GM21360 (cell line): ENCODE data around the gene CXCR3.
"Not testable (repeated sequence)": the region's sequence is repeated elsewhere in the genome, so short reads cannot be mapped to it uniquely, and the experiment has no call there.

Experiments used
- ATAC-seq: cut with Tn5 transposase; IDR thresholded peaks from one replicate; pipeline ENCODE4 v1.9.1; 2021; ENCODE audit warnings: mild to moderate bottlenecking, moderate library complexity; ENCODE audit not compliant: unreplicated experiment

Gene CXCR3

DNA sequence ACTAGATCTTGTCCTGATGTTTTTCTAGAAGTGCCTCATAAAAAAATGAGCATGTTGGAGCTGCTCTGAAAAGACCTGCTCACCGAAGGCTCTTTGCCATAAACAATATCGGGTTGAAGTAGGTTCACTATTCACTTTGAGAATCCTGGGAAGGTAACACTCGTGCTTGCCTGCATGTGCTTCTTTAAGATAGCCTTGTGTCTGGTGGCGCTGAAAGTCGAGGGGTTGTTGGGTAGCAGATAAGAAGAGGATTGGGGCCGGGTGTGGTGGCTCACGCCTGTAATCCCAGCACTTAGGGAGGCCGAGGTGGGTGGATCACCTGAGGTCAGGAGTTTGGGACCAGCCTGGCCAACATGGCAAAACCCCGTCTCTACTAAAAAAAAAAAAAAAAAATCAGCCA, 6.6 kb downstream of the CXCR3 start:
- not testable (repeated sequence) for ATAC-seq

DNA sequence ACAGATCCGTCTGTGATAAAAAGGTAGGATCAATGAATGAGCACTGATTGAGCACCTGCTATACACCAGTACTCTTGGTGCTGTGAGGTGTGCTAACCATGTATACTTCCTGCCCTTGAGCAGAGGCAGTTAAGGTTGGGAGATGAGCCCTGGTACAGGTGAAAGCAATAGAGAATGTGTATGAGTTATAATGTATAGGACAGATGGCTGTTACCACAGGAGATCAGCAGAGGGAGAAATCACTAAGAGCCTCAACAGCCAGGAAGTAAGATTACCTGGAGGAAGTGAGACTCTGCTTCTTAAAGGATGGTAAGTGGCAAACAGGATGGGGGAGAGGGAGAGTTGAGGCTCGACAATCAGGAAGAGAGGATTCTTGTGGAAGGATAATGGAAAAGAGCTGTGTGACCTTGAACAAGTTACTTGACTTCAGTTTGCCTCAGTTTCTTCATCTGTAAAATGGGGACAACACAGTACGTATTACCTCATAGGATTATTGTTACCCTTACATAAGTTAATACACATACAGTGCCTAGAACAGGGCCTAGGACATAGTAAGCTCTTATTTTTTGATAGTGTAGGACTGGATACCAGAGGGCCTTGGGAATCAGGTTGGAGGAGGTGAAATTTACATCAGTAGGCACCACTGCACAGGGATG, 9.1 kb downstream of the CXCR3 start:
- ATAC-seq = no peak

DNA sequence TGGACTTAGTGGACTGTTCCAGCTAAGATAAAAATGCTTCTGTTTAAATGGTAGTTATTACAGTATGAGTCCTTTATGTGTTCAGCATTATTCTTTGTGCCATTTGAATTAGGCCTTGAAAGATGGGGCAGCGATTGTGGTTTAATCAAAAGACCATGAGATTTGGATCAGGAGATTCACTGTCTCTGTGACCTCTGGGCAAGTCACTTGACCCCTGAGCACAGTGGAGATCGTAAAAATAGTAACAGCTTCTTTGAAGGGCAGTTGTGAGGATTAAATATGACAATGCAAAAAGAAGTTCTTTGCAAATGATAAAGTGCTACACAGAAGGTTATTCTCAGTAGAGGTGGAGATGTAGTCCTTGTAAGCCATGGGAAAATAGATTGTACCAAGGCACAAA, 10.8 kb downstream of the CXCR3 start:
- no peak for ATAC-seq

DNA sequence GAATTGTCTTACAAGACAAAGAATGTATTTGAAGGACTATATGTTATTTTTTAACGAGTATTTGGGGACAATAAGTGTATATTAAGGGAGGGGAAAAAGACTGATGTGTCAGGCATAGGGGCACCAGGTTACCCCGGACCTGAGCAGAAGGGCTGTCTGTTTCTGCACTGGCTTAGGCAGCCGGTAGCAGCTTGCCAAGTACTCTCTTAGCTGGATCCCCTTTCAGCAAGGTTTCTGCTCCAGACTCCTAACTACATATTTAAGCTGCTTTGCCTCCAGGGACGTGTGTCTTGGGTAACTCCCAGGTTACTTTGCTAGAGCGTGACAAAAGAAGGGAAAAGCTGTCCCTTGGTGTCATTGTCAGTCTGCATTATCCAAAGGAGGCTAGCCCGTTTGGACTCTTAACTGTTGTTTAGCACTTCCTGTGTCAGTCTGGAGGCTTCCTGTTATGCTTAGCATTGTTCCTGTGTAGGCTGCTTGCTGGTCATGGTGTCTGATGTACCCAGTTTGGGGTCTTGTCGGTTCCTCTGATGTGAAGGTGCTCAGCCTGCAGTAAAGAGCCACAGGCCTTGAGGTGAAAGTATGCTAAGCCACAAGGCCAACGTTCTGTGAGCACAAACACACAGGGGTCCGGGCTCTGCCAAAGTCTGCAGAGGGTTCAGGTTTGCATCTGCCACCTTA, 11.6 kb downstream of the CXCR3 start:
- ATAC-seq = no peak

DNA sequence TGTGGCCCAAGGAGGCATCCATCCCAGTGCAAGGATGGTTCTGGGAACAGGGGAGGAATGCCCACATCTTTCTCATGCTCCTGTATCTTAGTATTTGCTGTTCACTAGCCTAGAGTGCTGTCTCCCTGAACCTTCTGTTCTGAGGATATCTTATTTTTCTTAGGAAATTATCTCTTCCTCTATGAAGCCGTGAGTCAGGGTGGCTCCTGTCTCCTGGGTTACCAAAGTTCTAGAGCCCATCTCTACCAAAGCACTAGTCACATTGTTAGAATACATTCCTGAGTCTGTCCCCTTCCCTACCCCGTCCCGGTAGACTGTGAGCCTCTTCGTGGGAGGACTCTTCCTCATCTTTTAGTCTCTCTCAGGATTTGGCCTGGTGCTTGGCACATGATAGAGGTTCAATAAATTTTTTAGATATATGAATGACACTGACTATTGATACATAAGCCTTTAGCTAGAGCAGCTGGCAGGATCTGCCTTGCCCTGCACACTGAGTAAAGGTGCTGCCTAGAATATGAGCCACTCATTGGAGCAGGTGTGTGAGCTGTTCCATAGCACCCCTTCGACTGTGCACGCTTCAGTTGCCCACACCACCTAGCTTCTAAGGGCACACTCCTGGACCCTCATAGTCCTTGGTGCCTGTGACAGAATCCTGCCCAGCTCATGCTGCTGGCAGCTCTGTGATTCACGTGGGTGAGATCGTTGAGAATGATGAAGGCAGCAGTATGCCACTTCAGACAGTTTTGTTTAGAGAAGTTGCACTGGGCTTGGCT, 13.3 kb downstream of the CXCR3 start:
- ATAC-seq = no peak

DNA sequence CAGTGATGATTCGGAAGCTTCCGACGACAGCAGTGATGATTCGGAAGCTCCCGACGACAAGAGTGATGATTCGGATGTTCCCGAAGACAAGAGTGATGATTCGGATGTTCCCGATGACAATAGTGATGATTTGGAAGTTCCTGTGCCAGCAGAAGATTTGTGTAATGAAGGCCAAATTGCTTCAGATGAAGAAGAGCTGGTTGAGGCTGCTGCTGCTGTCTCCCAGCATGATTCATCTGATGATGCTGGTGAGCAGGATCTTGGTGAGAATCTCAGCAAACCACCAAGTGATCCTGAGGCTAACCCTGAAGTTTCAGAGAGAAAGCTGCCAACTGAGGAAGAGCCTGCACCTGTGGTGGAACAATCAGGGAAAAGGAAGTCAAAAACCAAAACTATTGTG, 14.2 kb downstream of the CXCR3 start:
- no peak for ATAC-seq

DNA sequence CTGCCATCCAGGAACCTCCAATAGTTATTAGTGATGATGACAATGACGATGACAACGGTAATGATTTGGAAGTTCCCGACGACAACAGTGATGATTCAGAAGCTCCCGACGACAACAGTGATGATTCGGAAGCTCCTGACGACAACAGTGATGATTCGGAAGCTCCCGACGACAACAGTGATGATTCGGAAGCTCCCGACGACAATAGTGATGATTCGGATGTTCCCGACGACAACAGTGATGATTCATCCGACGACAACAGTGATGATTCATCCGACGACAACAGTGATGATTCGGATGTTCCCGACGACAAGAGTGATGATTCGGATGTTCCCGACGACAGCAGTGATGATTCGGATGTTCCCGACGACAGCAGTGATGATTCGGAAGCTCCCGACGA, 14.7 kb downstream of the CXCR3 start:
- ATAC-seq = no peak

DNA sequence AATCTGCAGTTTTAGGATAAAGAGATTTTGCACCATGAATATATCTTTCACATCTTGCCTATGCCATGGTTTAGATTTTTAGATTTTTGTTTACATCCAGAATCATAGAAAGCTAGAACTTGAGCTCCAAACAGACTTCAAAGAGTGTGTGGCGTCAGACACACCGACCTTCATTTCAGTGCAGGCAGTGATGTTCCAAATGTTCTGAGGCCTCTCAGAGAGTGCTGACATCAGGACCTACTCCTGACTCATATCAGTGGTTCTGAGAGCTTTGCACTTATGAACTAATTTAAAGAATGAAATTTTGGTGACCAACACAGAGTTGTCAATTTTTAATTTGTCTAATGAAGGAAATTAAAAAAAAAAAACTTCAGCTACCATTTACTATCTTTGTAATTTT, 18.3 kb downstream of the CXCR3 start:
- ATAC-seq = no peak

DNA sequence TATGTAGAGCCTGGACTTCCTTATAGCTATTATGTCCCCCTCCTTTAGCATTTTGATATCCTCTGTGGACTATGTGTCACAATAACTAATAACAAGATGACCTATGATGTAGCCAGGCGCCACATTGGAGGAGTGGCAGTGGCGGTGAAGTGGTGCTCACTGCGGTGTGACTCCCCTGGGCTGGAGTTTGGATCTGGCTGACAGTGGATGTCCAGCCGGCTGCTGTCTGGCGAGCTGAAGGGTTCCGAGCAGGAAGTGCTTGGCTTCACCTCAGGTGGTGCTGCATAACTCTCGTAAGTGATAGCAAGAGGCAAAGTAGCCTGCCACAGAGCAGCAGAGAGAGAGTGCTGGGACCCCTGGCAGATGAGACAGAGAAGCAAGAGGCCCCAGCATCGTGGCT, 25.1 kb downstream of the CXCR3 start:
- not testable (repeated sequence) for ATAC-seq

DNA sequence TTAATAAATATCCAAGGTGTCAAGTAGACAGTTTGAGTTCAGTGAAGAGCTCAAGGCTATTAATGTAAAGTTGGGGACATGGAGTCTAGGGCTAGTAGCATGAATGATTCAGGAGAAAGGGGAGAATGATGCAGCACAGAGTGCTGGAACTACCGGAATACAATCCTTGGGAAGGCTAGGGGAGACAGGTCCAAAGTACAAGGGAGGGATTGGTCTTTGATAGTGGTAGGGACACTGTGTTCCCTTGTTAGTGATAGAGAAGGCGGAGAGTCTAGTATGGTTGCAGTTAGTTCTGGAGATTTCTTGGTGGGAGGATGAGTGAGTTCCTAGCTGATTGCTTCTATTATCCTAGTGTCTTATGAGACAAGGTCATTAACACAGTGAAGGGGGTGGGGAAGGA, 31.4 kb downstream of the CXCR3 start:
- no peak for ATAC-seq

DNA sequence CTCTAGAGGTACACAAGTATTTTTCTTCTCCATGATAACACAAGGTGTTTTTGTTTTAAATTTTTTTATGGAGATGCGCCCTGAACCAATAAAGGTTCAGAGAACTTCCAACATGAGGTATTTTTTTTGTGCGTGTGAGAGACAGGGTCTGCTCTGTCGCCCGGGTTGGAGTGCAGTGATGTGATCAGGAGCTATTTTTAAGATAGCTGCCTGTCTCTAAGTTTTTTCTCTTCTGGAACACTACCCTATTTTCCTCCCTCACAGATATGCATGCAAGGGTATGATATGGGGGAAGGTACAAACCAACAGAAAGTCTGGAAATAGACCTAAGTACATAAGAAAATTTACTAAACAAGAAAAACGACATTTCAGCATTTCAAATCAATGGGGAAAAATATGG, 37.1 kb downstream of the CXCR3 start:
- no peak for ATAC-seq

DNA sequence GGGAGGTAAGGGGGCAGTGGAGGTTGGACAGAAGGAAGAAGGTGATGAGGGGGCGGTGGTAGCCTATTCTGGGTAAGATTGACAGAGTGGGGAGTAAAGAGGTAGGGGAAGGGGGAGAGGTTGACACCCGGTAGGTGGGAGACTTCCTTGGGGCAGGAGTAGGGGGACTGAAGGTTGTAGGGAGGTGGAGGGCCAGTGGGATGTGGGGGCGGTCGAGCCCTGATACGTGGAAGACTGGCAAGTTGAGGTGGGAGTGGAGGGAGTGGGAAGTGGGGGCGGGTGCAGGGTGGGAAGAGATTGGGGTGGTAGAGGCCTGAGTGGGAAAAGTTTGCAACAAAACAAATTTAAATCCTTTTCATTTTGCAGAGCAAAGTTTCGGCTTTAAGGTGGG, 38.3 kb downstream of the CXCR3 start:
- no peak for ATAC-seq

DNA sequence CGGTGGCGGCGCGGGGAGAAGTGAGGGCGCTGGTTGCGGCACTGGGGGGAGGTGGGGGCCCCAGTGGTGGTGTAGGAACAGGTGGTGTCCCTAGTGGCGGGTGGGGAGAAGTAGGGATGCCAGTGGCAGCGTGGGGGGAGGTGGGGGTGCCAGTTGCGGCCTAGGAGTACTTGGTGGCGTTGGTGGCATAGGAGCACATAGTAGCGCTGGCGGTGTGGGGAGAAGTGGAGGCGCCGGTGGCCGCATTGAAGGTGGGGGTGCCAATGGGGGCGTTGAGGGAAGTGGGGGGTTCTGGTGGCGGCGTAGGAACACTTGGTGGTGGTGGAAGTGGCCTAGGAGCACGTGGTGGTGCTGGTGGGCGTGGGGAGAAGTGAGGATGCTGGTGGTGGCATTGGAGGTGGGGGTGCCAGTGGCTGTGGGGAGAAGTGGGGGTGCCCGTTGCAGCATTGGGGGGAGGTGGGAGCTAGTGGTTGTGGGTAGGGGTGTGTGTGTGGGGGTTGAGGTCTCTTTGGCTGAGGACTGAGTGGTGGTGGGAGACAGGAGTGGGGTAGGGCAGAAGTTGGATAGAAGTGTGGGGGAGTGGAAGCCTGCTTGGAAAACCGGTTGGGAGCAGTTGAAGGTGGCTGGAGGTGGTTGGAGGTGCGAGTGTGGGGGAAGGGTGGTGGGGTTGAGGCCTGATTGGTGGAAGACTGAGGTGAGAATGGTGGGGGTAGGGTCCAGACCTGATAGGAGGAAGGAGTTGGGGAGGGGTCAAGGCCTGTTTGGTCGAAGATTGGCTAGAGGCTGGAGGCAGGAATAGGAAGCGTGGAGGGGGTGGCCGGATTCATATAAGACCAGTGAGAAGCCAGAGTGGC, 38.9 kb downstream of the CXCR3 start:
- ATAC-seq = no peak

DNA sequence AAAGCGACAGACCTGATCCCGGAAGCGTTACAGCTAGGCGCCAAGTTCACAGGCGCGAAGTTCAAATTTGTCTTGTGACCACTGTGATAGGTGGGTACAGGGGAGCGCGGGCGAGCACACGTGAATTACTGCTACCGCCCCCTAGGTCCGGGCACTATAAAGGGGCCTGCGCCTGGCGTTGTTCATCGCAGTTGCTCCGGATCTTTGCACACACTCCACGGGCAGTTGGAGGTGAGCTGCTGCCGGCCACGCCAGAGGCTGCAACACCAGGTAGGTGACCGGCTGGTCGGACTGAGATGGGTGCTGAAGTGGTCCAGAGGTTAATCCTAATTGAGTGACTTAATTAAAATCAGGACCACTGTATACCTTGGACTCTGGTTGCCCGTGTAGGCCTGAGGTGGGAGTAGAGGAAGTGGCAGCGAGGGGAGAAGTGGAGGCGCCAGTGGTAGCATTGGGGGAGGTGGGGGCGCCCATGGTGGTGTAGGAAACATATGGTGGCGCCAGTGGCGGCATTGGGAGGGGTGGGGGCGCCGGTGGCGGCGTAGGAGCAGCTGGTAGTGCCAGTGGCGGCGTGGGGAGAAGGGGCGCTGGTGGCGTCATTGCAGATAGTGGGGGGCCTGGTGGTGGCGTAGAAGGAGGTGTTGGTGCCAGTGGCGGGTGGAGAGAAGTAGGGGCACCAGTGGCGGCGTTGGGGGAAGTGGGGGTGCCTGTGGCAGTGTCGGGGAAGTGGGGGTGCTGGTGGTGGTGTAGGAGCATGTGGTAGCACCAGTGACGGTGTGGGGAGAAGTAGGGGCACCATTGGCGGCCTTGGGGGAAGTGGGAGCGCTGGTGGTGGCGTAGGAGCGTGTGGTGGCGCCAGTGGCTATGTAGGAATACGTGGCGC, 39.8 kb downstream of the CXCR3 start, which contains the start of gene GCNA:
Gene GCNA (plus strand): TSS at position 185 of the 883 bp plus-strand sequence. CDS start 2,385 bp downstream, outside the sequence.
- ATAC-seq = no peak

DNA sequence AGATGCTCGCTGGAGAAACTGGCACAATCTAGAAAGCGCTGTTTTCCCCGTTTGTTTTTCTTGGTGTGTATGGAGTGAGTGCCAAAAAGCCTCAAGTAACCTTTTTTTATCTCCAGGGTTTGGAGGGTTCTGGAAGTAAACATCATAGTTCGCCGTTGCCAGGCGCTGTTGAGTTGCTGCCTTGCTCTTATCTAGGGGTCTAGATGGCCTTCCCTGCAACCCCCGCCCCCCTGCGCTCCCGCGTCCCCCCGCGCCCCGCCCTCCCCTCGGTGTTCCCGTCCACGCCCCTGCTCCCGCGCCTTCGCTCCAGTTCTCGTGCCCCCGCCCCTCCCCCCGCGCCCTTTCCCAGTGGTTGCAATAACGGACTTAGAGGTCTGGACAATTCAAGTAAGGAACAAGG, 40.6 kb downstream of the CXCR3 start:
- no peak for ATAC-seq

DNA sequence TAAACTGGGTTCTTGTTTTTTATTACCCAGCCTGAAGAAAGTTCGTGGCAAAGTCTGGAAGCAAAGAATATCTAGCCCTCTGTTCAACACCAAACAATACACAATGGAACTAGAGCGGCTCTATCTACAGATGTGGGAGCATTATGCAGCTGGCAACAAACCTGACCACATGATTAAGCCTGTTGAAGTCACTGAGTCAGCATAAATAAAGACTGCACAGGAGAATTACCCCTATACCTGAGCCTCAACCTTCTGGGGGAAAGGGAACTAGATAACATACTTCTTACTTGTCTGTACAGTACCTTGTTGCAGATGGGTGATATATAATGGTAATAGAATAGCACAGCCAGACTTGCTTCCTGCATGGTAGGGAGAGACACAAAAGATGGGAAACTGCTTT, 44.7 kb downstream of the CXCR3 start:
- ATAC-seq = no peak

DNA sequence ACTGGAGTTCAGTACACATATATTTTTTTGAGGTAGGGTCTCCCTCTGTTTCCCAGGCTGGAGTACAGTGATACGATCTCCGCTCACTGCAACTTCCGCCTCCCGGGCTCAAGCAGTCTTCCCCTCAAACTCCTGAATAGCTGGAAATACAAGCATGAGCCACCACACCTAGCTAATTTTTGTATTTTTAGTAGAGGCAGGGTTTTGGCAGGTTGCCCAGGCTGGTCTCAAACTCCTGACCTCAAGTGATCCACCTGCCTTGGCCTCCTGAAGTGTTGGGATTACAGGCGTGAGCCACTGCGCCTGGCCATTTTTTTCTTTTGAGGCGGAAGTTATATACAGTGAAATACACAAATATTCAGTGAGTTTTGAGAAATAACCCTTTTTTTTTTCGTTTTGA, 46.9 kb downstream of the CXCR3 start:
- ATAC-seq = not testable (repeated sequence)
